GM18499 (cell line): ENCODE results near the gene SEC16A.

Experiments used
- ATAC-seq: cut with Tn5 transposase; IDR thresholded peaks from one replicate; pipeline ENCODE4 v1.9.1; 2021; ENCODE audit warnings: moderate number of reproducible peaks; ENCODE audit not compliant: insufficient read depth, unreplicated experiment

SEC16A gene, protein sequence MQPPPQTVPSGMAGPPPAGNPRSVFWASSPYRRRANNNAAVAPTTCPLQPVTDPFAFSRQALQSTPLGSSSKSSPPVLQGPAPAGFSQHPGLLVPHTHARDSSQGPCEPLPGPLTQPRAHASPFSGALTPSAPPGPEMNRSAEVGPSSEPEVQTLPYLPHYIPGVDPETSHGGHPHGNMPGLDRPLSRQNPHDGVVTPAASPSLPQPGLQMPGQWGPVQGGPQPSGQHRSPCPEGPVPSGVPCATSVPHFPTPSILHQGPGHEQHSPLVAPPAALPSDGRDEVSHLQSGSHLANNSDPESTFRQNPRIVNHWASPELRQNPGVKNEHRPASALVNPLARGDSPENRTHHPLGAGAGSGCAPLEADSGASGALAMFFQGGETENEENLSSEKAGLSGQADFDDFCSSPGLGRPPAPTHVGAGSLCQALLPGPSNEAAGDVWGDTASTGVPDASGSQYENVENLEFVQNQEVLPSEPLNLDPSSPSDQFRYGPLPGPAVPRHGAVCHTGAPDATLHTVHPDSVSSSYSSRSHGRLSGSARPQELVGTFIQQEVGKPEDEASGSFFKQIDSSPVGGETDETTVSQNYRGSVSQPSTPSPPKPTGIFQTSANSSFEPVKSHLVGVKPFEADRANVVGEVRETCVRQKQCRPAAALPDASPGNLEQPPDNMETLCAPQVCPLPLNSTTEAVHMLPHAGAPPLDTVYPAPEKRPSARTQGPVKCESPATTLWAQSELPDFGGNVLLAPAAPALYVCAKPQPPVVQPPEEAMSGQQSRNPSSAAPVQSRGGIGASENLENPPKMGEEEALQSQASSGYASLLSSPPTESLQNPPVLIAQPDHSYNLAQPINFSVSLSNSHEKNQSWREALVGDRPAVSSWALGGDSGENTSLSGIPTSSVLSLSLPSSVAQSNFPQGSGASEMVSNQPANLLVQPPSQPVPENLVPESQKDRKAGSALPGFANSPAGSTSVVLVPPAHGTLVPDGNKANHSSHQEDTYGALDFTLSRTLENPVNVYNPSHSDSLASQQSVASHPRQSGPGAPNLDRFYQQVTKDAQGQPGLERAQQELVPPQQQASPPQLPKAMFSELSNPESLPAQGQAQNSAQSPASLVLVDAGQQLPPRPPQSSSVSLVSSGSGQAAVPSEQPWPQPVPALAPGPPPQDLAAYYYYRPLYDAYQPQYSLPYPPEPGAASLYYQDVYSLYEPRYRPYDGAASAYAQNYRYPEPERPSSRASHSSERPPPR (N-terminal part only)

DNA sequence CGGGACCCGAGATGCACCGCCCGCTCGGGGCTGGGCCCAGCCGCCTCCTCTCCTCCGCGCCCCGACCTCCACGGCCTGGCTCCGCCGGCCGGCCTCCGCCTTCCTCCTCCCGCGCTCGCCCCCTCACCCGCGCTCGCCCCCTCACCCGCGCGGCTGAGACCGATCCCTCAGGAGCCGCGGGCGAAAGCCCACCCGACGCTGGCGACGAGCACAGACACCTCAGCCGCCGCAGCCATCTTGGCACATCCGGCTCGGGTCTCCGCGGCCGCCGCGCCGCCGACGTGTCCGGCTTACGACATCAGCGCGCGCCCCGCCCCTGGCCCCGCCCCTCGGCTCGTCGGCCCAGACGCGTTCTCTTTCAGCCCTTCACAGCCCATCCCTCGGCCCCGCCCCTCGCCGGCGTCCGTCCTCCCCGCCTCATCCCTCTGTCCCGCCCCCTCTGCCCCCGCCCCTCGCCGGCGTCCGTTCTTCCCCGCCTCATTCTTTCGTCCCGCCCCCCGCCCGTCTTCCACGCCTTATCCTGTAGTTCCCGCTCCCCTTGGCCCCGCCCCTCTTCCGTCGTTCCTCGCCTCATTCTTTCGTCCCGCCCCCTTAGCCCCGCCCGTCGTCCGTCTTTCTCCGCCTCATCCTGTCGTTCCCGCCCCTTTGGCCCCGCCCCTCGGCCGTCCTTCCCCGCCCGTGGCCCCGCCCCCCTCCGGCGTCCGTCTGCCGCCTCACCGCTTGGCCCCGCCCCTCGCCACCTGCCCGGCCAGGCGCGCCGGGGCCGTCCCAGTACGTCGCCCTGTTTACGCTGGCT lies at the start of gene SEC16A:
TSS of gene SEC16A (minus strand) at position 248 of the 796 bp plus-strand sequence. CDS start 5,425 bp downstream, outside the sequence.
- ATAC-seq = peak; percentile 23

DNA sequence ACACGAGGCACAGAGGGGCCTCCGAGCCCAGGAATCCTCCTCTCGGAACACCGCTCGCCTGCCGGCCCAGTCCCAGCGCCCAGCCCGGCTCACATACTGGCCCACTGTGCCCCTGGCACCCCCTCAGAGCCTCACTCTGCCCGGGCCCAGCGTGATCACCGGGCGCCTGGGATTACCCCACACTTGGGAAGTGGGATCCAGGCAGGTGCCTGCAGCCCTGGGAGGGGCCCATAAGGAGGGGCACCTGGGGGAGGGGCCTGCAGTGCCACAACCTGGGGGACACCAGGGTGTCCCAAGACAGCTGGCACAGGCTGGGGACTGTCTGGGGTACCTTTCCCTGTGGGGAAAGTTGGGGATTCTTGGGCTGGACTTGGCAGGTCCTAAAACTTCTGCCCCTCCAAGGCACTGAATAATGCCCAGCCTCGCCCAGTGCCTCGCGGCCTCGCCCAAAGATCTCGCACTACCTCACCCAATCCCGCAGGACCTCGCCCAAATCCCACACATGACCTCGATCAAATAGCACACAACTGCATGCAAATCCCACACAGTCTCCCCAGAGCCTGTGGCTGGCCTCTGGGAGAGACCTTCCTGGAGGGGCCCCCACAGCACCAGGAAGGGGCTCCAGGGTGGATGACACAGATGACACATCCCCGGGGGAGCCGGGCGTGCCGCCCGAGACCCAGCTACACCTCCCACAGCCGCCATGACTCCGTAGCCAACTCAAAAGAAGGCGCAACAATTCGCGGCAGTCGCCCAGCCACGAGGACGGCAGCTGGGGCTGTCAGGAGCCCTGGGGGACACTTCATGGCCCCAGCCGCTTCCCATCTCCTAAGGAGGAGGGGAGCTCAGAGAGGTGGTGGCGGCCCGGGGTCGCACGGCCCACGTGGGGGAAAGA lies 49.3 kb upstream of the SEC16A start:
- no peak for ATAC-seq

DNA sequence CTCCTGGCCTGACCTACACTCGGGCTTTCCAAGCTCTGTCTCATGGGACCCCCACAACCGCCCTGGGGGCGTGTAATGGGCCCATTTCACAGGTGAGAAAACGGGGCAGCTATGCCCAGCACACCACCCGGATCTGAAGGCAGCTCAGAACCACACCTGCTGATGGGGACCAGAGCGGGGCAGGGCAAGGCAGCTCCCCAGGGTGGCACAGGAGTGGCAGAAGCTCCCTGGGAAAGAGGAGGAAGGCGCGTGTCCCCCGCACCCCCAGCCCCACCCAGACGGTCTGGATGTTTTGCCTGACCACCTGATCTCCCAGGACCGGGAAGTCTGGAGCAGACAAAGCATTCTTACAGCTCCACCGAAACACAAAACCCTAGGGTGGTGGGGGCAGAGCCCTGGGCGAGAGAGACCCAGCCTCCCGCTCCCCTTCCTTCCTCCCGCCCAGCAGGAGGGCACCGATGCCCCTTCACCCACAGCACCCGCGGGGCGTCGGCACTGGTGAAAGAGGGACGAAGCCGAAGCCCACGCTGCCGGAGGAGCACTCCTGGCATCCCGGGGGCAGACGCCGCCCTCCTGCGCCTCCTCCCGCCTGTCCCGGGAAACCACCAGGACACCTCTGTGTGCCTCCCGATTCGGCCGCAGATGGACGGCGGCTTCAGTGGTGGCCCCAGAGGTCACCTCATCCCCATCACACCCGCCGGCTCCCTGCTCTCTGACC lies 48.5 kb upstream of the SEC16A start:
- no peak for ATAC-seq

DNA sequence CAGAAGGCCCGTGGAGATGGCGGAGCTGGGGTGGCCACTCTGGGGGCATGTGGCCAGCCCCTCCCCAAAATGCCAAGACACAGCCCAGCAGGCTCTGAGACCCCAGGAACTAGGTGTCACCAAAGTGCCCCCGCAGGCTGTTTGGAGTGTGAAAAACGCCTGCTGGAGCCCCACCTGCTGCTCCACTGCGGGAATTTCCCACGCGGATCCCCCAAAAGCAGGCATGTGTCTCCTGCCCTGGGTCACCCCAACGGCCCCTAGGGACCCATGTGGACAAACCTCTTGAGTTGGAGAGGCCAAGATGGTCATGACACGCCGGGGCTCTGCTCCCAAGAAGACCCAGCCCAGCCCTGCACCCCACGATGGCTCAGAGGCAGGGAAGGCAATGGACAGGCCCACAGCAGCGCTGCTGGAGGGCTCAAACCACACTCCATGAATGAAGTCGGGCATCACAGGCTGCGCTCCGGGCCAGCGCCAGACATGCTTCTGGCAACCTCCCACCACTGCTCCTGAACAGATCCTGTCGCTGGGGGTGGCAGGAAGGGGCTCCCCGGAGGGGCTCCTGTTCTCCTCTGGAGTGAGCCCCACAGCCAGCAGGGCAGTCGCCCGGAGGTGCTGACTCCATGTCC lies 47.7 kb upstream of the SEC16A start:
- ATAC-seq = no peak

DNA sequence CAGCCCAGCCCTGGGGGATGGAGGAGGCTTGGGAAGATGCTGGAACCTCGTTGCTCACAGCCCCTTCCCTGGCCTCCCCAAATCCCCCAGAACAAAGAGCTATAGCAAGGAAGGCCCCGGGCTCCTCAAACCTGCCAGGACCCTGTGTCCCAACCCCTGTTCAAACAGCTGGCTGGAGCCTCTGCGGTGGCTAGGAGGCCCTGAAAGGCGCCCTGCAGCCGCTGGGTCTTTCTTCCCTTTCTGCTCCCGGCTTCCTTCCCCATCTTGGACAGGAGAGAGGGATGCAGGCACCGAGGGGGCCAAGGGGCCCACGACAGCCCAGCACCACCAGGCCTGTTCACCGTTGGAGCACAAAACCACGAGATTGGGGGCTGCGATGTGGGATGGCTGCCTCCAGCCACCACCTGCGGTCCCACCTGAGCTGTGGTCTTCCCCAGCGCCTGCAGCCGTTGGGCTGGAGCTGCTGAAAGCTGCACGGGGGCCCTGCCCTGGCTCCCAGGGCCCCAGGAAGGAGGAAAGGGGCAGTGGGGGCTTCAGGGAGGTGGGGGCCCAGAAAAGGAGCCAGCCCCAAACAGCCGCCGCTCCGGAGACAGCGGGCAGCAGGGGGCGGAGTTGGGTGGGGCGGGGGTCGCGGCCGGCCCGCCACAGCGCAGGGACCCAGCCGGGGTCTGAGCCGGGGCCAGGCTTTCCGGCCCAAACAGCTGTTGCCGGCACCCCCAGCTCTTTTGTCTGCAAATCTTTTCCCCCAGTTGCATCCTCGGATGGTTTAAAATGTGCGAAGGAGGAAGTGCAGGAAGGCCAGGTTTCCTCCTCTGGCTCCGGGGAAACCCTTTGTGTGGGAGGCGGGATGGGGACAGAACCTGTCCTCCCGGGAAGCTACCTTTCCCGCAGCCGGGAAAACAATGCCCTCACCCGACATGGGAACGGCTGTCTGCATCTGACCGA lies 46.9 kb upstream of the SEC16A start:
- ATAC-seq = no peak

DNA sequence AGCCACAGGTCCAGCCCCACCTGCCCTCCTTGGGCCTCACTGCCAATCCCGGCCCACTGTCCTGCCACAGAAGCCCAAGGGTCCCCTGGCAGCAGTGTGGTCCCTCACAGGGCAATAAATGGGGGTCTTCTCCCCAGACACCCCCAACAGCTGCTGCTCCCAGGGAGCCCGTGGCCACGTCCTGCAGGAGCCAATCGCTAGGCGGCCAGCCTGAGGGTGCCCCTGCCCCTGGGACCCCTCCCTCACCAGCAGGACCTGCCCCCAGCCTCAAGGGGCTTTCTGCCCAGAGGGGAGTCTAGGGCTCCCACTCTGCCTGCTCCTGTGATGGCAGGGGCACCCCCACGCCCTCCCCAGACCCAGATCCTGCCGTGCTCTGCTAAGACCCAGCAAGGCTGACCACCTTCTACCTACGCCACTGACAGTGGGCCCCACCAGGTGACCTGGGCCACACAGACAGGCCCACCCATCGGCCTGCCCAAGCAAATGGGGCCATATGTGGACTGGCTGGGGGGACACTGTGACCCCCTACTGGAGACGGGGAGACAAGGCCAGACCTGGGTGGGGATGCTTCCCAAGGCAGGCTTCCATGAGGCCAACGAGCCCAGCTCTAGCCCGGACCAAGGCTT lies 46.0 kb upstream of the SEC16A start:
- no peak for ATAC-seq

DNA sequence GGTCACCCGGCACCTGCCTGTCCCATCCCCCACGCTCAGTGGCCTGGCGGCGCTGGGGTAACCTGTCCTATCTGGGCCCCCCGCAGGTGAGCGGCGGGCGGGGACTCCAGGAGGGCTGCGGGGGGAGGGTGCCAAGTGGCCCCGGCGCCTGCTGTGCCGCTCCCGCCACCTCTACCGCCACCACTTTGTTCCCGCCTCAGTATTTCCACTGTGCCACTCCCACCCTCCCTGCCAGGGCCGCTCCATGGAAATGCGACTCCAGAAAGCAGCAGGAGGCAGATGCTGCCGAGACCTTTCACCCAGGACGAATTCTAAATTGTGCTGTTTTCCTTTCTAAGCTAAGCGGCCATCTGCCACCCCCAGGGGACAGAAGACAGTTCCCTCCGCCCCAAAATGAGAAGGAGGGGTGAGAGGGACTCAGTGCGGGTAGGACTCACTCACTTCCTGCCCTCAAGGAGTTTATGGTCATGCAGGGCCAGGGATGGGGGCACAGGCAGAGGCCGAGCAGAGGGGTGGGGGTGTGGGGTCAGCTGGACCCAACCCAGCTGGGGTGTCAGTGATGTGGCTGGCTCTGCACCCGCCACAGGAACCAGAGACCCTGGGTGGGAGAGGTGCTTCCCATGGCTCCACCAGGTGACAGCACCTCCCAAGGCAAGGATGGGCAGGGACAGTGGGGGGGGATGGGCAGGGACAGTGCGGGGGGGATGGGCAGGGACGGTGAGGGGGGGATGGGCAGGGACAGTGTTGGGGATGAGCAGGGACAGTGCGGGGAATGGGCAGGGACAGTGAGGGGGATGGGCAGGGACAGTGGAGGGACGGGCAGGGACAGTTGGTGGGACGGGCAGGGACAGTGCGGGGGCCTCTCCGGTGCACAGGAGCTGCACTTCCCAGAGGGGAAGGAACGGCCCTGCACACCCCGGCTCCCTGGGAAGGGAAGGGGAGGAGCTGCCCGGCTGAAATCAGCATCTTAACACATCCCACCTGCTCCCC lies 45.2 kb upstream of the SEC16A start:
- no peak for ATAC-seq

DNA sequence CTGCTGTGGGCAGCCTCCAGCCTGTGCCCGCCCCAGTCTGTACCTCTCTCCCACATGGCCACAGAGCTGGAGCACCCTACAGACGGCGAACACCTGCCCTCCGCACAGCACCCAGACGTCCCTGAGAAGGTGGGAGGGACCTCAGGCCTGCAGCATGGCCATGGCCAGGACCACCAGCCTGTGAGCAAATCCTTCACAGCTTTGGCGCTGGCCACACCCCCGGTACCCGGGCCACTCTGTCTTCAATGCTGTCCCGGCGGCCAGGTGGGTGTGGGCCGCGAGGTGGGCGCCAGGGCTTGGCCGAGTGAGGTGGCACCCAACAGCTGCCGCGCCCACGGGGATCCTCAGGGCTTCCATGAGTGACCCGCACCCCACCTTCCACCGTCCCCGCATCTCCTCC lies 44.3 kb upstream of the SEC16A start:
- ATAC-seq = no peak

DNA sequence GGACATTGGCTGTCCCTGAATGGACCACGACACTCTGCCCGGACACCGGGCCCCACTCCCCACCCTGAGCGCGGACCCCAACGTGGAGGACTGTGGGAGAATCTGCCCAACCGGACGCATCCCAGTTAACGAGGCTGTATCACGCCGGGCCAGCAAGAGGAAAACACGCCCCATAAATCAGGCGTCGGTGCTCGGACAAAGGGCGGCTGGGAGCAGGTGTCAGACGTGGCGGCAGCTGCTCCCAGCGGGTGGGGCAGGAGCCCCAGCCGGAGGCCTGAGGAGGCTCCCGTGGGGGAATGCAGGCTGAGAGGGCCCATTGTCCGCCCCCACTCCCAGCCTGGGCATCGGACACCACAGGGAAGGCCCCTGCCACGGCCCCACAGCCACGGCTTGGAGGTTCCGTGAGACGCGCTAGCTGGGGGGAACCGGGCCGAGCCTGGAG lies 43.8 kb upstream of the SEC16A start:
- ATAC-seq = no peak

DNA sequence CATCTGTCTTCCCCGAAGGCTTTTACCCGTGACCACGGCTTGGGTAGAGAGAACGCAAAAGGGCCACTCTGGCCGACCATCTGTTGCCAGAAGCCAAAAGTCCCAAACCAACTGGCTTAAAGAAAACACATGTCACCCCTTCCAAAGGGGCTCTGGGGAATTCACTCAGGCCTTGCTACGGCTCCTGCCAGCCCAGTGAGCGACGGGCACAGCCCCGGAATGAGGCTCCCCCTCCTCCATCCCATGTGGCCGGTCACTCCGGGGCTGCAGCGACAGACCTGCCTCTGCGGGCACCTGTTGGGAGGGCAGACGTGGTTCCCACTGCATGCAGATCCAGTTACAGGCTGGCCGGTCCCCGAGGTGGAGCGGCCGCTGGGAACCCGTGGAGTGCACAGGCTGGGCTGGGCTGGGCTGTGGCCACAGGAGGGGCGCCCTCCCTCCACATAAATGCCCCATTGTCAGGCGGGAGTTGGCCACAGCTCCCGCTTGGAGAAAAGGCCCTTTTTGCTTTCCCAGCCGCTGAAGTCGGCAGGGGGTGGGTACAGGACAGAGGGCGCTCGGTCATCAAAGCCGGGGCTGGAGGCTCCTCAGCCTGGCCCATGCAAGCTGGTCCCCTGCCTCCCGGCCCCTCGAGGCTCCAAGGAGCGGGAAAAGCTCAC lies 43.1 kb upstream of the SEC16A start:
- ATAC-seq = no peak

DNA sequence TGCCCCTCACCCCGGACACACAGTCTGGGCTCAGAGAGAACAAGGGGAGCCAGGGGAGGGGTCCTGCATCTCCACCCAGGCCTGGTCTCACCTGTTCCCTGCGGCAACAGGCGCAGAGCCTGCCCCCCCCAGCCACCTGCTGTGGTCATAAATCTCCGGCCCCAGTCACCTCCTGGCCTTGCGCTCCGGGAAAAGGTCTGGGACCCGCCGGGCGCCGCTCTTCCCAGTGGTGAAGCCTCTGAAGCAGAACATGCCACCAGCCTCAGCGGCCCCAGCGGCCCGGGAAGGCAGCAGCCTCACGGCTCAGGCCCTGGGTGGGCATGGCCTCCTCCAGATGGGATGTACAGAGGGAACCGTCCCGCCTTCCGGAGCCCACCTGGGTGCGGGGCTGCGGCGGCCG lies 42.4 kb upstream of the SEC16A start:
- ATAC-seq = no peak

DNA sequence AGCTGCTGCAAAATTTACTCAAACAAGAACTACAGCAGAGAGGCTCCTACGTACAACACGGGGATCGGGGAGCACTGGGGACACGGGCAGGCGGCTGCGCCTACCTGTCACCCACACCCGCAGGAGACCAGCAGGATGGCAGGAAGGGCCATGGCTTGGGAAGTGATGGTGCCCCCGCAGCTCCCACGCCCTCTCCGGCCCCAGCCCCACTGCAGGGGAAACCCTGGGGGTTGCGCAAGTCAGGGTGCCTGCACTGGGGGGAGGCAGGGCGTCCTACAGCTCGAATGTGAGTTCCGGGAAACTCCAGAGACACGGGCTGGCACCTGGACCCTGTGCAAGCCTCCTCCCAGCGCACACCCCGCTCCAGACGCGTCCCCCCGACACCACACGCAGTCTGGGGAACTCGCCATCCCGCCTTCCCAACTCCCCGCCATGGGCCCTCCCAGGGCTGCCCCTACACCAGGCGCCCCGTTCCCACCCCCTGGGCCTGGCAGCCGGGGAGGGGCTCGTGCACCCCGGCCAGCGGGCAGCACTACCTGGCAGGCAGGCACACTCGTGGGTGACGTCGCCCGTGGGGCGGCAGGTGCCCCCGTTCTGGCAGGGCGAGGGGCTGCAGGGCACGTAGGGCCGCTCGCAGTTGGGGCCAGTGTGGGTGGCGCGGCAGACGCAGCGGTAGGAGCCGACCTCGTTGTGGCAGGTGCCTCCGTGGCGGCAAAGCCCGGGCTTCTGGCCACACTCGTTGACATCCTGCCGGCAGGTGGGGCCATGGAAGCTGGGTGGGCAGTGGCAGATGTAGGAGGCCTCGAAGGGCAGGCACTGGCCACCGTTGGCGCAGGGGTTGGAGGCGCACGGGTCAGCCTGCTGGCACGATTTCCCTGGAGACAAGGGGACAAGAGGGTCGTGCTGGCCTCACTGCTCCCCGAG lies 39.7 kb upstream of the SEC16A start:
- ATAC-seq = no peak

DNA sequence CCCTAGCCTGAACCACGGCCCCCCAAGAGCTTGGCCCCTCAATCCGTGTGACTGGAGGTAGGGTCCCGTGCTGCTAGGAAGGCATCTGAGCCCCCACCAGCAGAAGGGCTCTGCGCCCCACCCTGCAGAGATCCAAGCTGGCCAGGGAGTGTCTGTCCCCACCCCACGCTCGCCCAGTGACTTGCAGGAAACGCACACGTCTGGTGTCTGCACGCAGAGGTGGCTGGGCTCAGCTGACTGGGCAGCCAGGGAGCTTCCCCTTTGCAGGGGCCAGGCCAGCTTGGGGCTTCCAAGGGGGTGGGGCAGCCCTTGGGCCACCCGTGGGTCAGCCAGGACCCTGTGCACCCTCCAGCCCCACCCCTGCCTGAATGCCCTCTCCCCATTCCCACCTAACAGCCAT lies 38.7 kb upstream of the SEC16A start:
- ATAC-seq = no peak
